ENCODE measurements around the gene AZIN2.

DNA sequence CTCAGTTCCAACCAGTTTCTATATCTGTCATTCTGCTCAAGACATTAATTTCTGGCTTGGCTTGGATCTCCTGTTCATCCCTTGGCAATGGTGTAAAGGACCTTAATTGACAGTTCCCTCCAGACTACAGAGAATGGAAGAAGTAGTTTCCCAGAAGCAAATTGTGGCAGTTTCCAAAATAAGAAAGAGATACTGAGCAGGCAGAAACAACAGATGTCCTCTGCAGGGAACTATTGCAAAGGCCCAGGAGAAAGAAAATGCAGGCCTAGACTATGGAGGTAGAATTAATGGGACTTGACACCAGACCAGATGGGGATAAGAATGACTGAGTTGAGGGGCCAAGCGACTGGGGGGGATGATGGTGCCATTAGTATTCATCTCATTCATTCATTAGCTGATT, 38.1 kb upstream of the AZIN2 start:
- TF ChIP-seq, protein P1, sequence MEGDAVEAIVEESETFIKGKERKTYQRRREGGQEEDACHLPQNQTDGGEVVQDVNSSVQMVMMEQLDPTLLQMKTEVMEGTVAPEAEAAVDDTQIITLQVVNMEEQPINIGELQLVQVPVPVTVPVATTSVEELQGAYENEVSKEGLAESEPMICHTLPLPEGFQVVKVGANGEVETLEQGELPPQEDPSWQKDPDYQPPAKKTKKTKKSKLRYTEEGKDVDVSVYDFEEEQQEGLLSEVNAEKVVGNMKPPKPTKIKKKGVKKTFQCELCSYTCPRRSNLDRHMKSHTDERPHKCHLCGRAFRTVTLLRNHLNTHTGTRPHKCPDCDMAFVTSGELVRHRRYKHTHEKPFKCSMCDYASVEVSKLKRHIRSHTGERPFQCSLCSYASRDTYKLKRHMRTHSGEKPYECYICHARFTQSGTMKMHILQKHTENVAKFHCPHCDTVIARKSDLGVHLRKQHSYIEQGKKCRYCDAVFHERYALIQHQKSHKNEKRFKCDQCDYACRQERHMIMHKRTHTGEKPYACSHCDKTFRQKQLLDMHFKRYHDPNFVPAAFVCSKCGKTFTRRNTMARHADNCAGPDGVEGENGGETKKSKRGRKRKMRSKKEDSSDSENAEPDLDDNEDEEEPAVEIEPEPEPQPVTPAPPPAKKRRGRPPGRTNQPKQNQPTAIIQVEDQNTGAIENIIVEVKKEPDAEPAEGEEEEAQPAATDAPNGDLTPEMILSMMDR (conservative IDR thresholded peaks at IDR 0.05; ENCODE audit: low read length), result no peak
- no peak for TF ChIP-seq EZH2phosphoT487 (IDR thresholded peaks at IDR 0.05; ENCODE audit: borderline replicate concordance)
